NT2/D1 (cell line): ENCODE measurements around the gene LRMDA.
"Not testable (repeated sequence)": the region's sequence is repeated elsewhere in the genome, so short reads cannot be mapped to it uniquely, and the experiment has no call there.

Experiments
- DNase-seq: peaks from one replicate; pipeline ENCODE4 v3.0.0-alpha.2; 2011; ENCODE audit warnings: low read depth, low spot score
- H3K27me3 ChIP-seq: 2 replicates; pipeline ENCODE4 v1.6.0; 2011; ENCODE audit warnings: mild to moderate bottlenecking; ENCODE audit not compliant: insufficient read length, insufficient read depth
- H3K36me3 ChIP-seq: 2 replicates; pipeline ENCODE4 v1.6.1; 2011; ENCODE audit warnings: mild to moderate bottlenecking, low read length, mixed read lengths; ENCODE audit not compliant: insufficient read depth, insufficient read length
- H3K4me1 ChIP-seq: 2 replicates; pipeline ENCODE4 v1.5.1; 2011; ENCODE audit not compliant: insufficient read depth, insufficient read length
- H3K4me3 ChIP-seq: 2 replicates; pipeline ENCODE4 v1.5.1; 2011; ENCODE audit warnings: low read depth; ENCODE audit not compliant: insufficient read length
- H3K9ac ChIP-seq: 2 replicates; pipeline ENCODE4 v1.6.0; 2011; ENCODE audit warnings: low read depth; ENCODE audit not compliant: insufficient read length
- H3K9me3 ChIP-seq: 2 replicates; pipeline ENCODE4 v1.5.1; 2011; ENCODE audit warnings: mild to moderate bottlenecking, low read length; ENCODE audit not compliant: insufficient read depth
- SUZ12 ChIP-seq: IDR thresholded peaks from 2 replicates; pipeline ENCODE4 v1.6.1; 2011; ENCODE audit not compliant: insufficient read length, insufficient read depth; ENCODE audit errors: extremely low read depth
- YY1 ChIP-seq: IDR thresholded peaks from 2 replicates; pipeline ENCODE4 v1.6.1; 2011; ENCODE audit not compliant: insufficient read length, insufficient read depth
- ZNF274 ChIP-seq: IDR thresholded peaks from 2 replicates; pipeline ENCODE4 v1.6.1; 2011; ENCODE audit warnings: mild to moderate bottlenecking, low read depth, low read length

The LRMDA gene

GRCh38 chr10:75766106-75766505 lies 334.7 kb downstream of the LRMDA start:
- Histone ChIP-seq H3K27me3 (no peaks in the 10 kb centered on the region), H3K4me1 (no peaks in the 10 kb centered on the region), H3K4me3 (no peak overlapping the region), H3K36me3 (no peaks in the 10 kb centered on the region), H3K9ac (no peak overlapping the region), H3K9me3 (no peaks in the 10 kb centered on the region)
- no peak for DNase-seq
- no peak for TF ChIP-seq ZNF274
- no peak for TF ChIP-seq YY1

DNA sequence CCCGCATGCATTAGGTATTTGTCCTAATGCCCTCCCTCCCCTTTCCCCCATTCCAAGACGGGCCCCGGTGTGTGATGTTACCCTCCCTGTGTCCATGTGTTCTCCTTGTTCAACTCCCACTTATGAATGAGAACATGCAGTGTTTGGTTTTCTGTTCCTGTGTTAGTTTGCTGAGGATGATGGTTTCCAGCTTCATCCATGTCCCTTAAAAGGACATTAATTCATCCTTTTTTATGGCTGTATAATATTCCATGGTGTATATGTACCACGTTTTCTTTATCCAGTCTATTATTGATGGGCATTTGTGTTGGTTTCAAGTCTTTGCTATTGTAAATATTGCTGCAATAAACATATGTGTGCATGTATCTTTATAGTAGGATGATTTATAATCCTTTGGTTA lies 335.3 kb downstream of the LRMDA start:
- not testable (repeated sequence) for H3K9me3 ChIP-seq, H3K4me1 ChIP-seq, H3K36me3 ChIP-seq, DNase-seq, H3K27me3 ChIP-seq, H3K4me3 ChIP-seq, H3K9ac ChIP-seq

DNA sequence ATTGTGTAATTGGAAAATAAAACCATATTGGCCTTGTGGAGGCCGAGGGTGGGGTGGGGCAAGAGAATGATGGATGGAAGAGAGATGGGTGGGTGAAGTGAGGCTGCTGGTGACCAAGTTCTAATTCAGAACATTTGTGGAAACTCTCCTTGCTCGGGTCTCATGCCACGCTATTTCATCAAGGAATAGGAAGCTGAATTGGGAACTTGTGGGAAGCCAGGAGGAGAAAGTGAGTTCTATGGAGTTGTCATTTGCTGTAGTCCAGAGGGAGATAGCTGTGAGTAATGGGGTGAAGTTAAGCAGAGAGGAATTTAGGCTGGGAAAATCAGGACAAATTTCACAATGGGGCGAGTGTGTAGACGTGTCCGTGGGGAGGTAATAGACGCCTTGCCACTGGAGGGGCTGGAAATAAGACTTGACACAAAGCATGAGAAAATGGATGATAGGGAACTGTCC lies 339.2 kb downstream of the LRMDA start:
- no peak for DNase-seq
- H3K4me3 ChIP-seq: no peak overlapping the region
- no peaks in the 10 kb centered on the region for H3K4me1 ChIP-seq
- no peaks in the 10 kb centered on the region for H3K36me3 ChIP-seq
- no peaks in the 10 kb centered on the region for H3K9me3 ChIP-seq
- TF ChIP-seq YY1 (no peak), ZNF274 (no peak), SUZ12 (no peak)
- no peak overlapping the region for H3K9ac ChIP-seq
- H3K27me3 ChIP-seq: no peaks in the 10 kb centered on the region

DNA sequence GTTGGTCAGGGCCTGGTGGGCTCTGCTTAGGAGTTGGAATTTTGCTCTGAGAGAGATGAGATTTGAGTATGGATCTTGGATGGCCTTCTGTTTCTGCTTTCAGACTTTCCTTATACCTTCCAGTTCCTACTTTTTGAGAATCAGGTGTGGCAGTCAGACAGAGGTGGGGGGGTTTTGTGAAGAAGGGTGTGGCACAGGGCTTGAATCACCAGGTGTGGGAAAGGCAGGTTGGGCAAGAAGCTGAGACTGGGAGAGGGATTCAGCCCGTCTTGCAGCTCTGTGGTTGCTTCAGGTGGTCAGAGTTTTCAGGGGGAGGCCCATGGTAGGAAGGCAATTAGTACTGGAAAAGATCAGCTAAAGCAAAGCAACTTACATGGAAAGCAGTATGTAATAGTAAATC lies 340.2 kb downstream of the LRMDA start:
- H3K27me3 ChIP-seq: no peaks in the 10 kb centered on the region
- H3K4me1 ChIP-seq: no peaks in the 10 kb centered on the region
- TF ChIP-seq SUZ12: no peak
- no peak for TF ChIP-seq YY1
- TF ChIP-seq ZNF274: no peak
- no peaks in the 10 kb centered on the region for H3K36me3 ChIP-seq
- DNase-seq: no peak
- H3K4me3 ChIP-seq: no peak overlapping the region
- no peaks in the 10 kb centered on the region for H3K9me3 ChIP-seq
- H3K9ac ChIP-seq: no peak overlapping the region

DNA sequence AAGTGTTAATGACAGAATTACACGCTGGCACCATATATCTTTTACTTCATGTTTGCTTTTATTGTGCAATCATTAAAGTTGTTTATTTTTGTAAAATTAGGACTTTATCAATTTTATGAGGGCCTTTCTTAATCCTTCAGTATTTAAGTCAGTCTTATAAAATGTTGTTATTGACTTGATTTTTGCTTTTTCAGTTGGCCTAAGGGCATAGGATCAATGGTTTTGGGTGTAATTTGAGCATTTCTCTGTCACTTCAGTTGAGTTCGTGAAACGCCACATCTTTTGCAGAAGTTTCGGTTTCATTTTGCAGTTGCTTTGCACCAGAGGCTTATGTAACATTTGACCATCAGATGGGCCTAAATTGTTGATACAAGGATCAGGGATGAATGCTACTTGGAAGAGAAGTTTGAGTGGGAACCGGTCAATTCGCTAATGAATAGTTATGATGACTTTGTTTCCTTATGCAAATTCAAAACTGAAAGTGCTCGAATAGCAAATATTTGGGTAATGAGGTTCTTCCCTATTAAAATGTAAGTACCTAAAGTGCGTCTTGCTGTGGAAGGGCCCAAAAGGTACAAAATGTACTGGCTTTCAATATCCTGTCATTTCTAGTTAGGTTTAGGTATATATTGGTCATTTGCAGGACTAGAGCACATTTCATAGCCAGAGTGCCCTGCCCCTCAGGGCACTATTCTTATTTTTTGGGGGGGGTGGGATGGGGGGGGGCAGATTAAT lies 340.9 kb downstream of the LRMDA start:
- TF ChIP-seq ZNF274: no peak
- no peak for TF ChIP-seq YY1
- no peak for TF ChIP-seq SUZ12
- H3K4me3 ChIP-seq: no peak overlapping the region
- H3K4me1 ChIP-seq: no peaks in the 10 kb centered on the region
- no peaks in the 10 kb centered on the region for H3K36me3 ChIP-seq
- no peaks in the 10 kb centered on the region for H3K27me3 ChIP-seq
- no peak for DNase-seq
- H3K9ac ChIP-seq: no peak overlapping the region
- H3K9me3 ChIP-seq: no peaks in the 10 kb centered on the region

GRCh38 chr10:75773231-75773780 lies 341.9 kb downstream of the LRMDA start:
- TF ChIP-seq ZNF274 (no peak), SUZ12 (no peak), YY1 (no peak)

DNA sequence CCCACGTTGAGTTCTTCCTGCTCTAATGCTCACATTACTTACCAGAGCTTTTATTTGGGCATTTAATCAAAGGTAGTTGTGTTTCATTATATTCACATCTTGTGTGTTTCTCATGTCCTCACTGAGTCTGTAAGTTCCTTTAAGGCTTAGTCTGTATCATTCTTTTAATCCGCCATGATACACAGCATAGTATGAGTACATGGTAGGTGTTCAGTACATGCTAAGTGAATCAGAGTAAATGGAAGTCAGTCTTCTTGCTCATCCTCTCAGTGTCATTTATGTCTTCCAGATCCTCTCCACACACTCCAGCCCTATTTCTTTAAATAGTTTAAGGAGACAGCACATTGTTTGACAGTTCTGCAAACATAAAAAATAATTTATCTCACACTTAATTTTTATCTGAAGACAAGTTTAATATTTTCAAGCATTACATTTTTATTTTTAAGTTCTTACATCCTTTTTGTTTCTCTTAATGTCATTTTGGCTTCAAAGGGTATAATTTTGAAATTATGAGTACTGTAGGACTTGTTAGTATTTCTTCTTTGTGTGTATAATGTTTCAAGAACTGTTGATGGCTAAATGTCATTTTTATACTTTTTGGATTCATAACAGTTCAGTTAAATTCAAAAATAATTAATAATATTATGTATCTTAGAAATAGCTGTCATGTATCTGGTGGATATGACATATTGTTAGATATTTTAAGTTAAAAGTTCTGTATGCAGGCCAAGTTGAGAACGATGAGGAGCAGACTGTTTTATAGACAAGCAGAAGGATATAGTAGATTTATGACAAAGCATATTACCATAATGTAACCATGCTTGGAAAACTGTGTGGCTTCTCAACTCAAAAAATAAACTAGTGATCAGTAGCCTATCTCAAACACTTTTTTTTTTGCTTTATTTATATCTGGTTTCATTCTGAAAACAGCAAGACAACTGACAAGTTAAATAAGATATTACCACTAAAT lies 342.7 kb downstream of the LRMDA start:
- Histone ChIP-seq H3K27me3 (no peaks in the 10 kb centered on the region), H3K36me3 (no peaks in the 10 kb centered on the region), H3K4me3 (no peak overlapping the region), H3K4me1 (no peaks in the 10 kb centered on the region), H3K9me3 (no peaks in the 10 kb centered on the region), H3K9ac (no peak overlapping the region)
- TF ChIP-seq ZNF274 (no peak), SUZ12 (no peak), YY1 (no peak)
- no peak for DNase-seq

More at GRCh38 chr10:75773231-75773780, 341.9 kb downstream of the LRMDA start:
- H3K9ac ChIP-seq: no peak overlapping the region
- no peak overlapping the region for H3K4me3 ChIP-seq
- H3K36me3 ChIP-seq: no peaks in the 10 kb centered on the region
- no peaks in the 10 kb centered on the region for H3K27me3 ChIP-seq
- DNase-seq: no peak
- H3K9me3 ChIP-seq: no peaks in the 10 kb centered on the region
- no peaks in the 10 kb centered on the region for H3K4me1 ChIP-seq
